CMK (cell line): ENCODE measurements around the gene GJD3.
A peak's percentile ranks its signal among the peaks of the same experiment; 100 is the strongest.

Source experiments
- DNase-seq: peaks from one replicate; pipeline ENCODE4 v3.0.0-alpha.2; 2010; ENCODE audit warnings: low read depth

Gene GJD3

GRCh38 chr17:40322358-40323315 is 41.9 kb downstream of the GJD3 start:
- peak; percentile 98 for DNase-seq

DNA sequence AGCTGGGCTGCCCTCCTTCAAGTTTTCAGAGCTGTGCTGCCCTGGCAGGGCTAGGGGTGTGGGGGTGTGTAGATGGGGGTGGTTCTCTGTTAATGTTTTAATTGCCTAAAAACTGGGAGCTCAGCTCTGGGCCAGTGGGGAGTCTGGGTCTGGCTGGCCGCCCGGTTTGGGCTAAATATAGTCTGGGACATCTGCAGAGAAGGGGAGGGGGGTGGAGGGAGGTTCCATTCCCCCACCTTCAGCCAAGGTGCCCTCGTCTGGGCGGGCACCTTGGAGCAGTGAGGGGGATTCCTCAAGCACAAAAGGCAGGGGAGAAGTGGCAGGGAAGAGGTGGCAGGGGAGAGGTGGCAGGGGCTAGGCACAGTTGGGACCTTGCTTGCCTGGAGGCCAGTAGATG is 42.6 kb downstream of the GJD3 start:
- no peak for DNase-seq

GRCh38 chr17:40321524-40321929 is 43.0 kb downstream of the GJD3 start:
- DNase-seq: no peak

GRCh38 chr17:40320756-40321523 is 43.6 kb downstream of the GJD3 start:
- no peak for DNase-seq

DNA sequence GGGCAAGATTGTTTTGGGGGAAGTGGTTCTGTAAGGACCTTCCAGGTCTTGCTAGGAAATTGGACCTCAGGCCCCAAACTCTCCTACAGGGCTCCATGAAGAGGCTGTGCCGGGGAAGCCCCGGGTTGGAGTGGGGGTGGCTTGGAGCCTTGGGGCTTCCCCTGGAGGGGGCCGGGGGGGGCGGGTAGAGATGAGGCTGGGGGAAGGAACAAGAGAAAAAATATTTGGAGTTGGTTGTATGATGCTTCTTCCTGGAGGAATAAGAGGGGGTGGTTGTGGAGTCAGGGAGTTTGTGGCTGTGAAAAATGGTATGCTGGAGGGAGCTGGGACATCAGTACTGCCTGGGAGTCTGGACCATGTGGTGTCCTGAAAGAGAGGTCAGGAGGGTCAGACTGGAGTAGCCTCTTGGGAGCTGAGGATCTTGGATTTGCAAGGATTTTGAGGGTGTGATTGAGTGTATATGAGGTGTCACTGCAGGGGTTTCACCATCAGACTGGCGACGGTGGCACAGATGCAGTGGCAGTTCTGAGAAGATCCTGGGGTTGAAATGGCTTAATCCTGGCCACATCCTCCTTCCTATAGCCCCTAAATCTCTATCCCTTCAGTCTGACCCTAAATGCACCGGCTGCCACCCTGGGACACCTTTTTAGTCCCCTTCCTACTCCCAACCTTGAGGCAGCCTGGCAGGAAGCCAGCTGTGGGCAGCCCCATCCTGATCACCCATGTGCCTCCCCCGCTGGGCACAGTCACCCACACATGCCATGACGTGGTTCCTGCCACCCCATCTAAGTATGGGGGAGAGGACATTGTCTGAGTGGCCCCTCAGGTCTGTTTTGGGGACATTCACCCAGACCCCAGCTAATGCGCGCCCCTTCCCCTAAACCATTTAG is 44.6 kb downstream of the GJD3 start:
- no peak for DNase-seq

DNA sequence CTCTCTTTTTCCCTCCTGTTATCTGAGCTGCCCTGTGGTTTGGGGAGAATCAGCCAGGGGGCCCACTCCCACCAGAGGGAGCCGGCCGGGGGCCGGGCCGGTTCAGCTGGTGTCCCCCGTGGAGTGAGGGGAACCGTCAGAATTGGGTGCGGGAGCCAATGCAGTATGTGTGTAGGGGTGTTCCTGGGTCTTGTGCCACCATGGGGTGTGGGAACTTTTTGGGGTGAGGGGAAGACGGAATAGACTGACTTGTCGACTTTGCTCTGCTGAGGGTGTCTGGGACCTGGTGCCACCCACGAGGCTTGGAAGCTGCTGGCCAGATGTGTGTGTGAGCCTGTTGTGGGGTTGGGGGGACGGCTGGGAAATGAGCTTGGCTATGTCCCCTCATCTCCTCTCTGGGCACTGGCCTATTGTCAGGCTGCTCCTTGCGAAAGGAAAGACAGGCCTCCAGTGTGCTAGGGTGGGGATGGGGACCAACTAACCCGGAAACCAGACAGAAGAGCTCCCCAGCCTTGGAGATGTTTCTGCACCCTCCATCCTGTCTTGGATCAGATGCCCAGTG is 45.6 kb downstream of the GJD3 start:
- DNase-seq: no peak

DNA sequence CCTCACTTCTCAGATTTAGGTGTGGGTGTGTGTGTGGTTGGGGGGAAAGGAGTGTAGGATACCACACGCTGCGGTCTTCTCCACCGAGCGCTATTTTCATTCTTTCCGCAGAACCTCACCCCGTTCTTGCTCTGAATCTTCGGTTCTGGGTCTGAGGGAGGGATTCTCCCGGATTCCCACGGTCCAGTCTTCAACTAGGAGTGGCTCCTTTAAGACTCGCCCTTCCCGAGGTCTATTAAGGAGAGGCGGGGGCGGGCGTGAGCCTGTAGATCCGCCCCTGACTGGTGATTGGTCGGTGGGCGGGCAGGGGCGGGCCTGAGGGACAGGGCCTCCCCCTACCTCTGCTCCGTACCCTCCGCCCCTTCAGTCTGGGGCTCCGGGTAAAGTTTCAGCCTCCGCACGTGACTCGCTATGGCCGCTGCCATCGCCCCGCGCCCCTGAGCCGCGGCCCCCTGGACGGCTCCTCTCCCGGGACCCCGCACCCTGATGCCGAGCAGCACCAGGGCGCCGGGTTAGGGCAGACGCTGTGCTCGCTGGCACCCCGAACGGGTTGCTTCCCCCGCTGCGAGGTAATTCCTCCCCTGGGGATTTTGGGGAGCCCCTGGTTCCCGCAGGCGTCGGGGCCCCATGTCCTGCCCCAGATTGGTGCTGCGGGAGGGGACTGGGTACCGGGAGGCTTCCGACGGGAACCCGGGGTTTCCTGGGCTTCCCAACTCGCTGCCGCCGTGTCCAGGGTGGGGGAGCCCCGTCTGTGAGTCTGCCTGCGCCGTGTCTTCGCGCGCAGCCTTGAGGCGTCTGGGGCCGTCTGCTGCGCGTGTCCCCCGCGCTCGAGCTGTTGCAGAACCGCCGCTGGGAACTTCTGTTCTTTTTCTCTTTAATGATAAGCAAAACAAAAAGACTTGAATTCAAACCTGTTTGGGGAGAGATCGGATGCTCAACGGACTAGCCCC is 46.4 kb downstream of the GJD3 start:
- peak; percentile 83 for DNase-seq

GRCh38 chr17:40317345-40317873 is 47.1 kb downstream of the GJD3 start:
- DNase-seq: no peak

GRCh38 chr17:40316571-40317344 is 47.8 kb downstream of the GJD3 start:
- no peak for DNase-seq

DNA sequence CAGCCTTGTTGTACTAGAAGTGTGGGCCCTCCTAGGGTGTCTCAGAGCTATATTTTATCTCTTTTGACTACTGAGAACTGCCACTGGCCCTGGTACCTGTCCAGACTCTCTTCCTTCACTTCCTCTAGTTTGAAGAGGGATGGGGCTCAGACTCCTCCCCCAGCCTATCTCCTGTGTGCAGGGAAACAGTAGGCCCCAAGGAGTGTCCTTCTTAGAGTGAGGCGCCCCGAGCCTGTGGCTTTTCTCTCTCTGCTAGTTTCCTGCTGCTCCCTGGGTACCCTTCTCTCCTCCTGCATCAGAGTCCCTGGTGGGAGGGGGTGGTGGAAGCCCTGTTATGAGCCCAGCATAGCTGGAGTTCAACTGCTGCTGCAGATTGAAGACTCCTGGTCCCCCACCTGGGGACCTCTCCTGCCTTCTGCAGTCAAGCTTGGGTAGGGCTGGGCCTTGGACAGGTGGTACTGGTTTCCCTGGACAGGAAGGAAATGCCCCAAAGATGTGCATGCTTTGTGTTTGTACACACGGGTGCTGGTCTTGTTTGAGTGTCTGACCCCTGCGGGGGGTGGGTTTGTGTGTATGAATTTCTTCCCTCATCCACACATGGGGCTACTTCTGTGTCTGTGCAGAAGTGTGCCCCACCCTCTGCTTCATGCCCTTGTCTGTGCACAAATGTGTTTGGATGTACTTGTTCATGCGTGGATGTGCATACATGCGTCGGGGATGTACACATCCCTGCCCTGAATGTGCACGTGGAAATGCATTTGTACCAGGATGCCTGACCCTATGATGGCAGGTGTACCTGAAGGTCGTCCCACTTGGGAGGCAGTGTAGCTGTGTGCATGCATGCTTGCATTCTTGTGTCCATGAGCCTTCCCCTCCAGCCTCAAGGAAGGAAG is 48.6 kb downstream of the GJD3 start:
- no peak for DNase-seq

GRCh38 chr17:40315206-40315605 is 49.3 kb downstream of the GJD3 start:
- DNase-seq: no peak

DNA sequence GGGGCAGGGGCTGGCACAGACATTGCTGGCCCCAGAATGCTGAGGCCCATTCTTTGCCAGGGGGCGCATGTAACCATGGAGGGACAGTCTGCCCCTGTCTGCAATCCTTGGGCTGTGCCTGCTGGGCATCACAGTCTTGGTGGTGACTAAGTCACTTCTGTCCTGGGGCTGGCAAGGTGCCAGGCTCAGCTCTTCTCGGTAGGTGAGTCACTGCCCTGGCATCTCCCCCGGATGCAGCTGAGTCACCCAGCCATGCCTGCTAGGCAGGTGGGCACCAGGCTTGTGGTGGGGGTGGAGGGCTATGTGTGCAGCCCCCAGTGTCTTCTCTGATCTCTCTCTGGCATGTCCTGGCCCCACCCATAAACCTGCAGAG is 50.0 kb downstream of the GJD3 start:
- no peak for DNase-seq

GRCh38 chr17:40313668-40314583 is 50.6 kb downstream of the GJD3 start:
- DNase-seq: no peak
